HCT116 (cell line): ENCODE data around the gene NOL4L. TPM values are rescaled to one million over a fixed set of nuclear protein-coding genes. Genes with fewer than 3 reads are reported as not detected.

Experiments
- ATAC-seq: fragments of 200-7000 bp; cut with Tn5 transposase; 2 replicates; pipeline ENCODE4 v1.9.1; 2020; ENCODE audit warnings: mild to moderate bottlenecking, moderate library complexity
- BruUV-seq: library from RNA; stranded (reverse); fragments of 400-500 nt; replicated peaks from 2 replicates; lab custom pipeline; 2021; lab: Mats Ljungman, UMichigan
- CTCF ChIA-PET: fragments of 300-600 bp; sonication (Branson Sonifier 250); formaldehyde crosslinking; loops from one replicate; lab custom pipeline; 2021; ENCODE audit warnings: antibody characterized with exemption; lab: Charles Lee
- POLR2A ChIA-PET: fragments of 300-600, 350-600 bp; sonication (Branson Sonifier 250); formaldehyde crosslinking; loops from one replicate; lab custom pipeline; 2021; ENCODE audit warnings: antibody characterized with exemption; lab: Charles Lee
- RAD21 ChIA-PET, 2 experiments: fragments of 300-600 bp; sonication (Branson Sonifier 250); formaldehyde crosslinking; loops; one replicate each; lab custom pipeline; 2023; ENCODE audit warnings: low total read pairs in 2 of 2; ENCODE audit not compliant: uncharacterized antibody in 2 of 2, unreplicated experiment in 2 of 2, low non-redundant PET in 1 of 2; lab: Charles Lee
- DNase-seq: peaks from one replicate; pipeline ENCODE4 v3.0.0-alpha.2; 2010; ENCODE audit warnings: low read depth, low spot score
- H2AFZ ChIP-seq: fragments of 200-600 bp; shearing (Covaris generic), sonication (generic); 2 replicates; pipeline ENCODE4 v1.6.1; 2017; ENCODE audit warnings: low read depth, mixed run types, mixed read lengths, antibody characterized with exemption, low read length; ENCODE audit not compliant: poor library complexity, severe bottlenecking
- H3K27ac ChIP-seq: 2 replicates; pipeline ENCODE4 v1.5.1; 2012; ENCODE audit warnings: low read depth, low read length
- H3K27me3 ChIP-seq: fragments of 200-600 bp; sonication (generic); 2 replicates; pipeline ENCODE4 v1.6.1; 2016; ENCODE audit warnings: mixed run types, low read length, mixed read lengths; ENCODE audit not compliant: insufficient read depth
- H3K36me3 ChIP-seq, 2 experiments: fragments of 200-500 bp in 1 of 2; fragments of 200-600 bp in 1 of 2; sonication (Bioruptor generic) in 1 of 2; sonication (generic) in 1 of 2; 2 replicates each; pipeline versions ENCODE4 v1.5.1 to v1.6.1; 2014 to 2016; ENCODE audit warnings: low read length in 2 of 2, inconsistent platforms in 1 of 2, mixed read lengths in 1 of 2, mixed run types in 1 of 2; ENCODE audit not compliant: insufficient read depth in 2 of 2, control insufficient read depth in 1 of 2
- H3K4me1 ChIP-seq, 2 experiments: fragments of 200-600 bp in 1 of 2; sonication (generic) in 1 of 2; 2 replicates each; pipeline versions ENCODE4 v1.5.1 to v1.6.1; 2012 to 2017; ENCODE audit warnings: low read length in 2 of 2, inconsistent platforms in 1 of 2, mild to moderate bottlenecking in 1 of 2, mixed read lengths in 1 of 2, mixed run types in 1 of 2, moderate library complexity in 1 of 2; ENCODE audit not compliant: insufficient read depth in 2 of 2, control insufficient read depth in 1 of 2
- H3K4me2 ChIP-seq: fragments of 200-600 bp; sonication (generic); 2 replicates; pipeline ENCODE4 v1.6.1; 2017; ENCODE audit warnings: mixed run types, low read length, mixed read lengths
- H3K4me3 ChIP-seq, 2 experiments: fragments of 200-600 bp in 1 of 2; sonication (generic) in 1 of 2; replicated peaks in 1 of 2; 2 replicates each; pipeline ENCODE4 v1.5.1; 2011 to 2016; ENCODE audit warnings: low read length in 2 of 2, control low read depth in 1 of 2, low read depth in 1 of 2, mild to moderate bottlenecking in 1 of 2, mixed read lengths in 1 of 2, mixed run types in 1 of 2
- H3K79me2 ChIP-seq: fragments of 200-600 bp; sonication (generic); 2 replicates; pipeline ENCODE4 v1.6.1; 2017; ENCODE audit warnings: mild to moderate bottlenecking, mixed run types, low read length, moderate library complexity, mixed read lengths; ENCODE audit not compliant: insufficient read depth
- H3K9ac ChIP-seq: fragments of 200-600 bp; sonication (generic); 2 replicates; pipeline ENCODE4 v1.6.1; 2016; ENCODE audit warnings: low read length, mixed read lengths
- H3K9me2 ChIP-seq: fragments of 200-600 bp; sonication (generic), shearing (Covaris generic); 2 replicates; pipeline ENCODE4 v1.6.1; 2017; ENCODE audit warnings: mixed run types, mild to moderate bottlenecking, moderate library complexity; ENCODE audit not compliant: insufficient read depth
- H3K9me3 ChIP-seq, 2 experiments: fragments of 200-500 bp in 1 of 2; fragments of 200-600 bp in 1 of 2; sonication (Bioruptor generic) in 1 of 2; sonication (generic) in 1 of 2; 2 replicates each; pipeline ENCODE4 v1.6.1; 2014 to 2017; ENCODE audit warnings: low read length in 2 of 2, mixed read lengths in 2 of 2, inconsistent platforms in 1 of 2, low read depth in 1 of 2, mild to moderate bottlenecking in 1 of 2, mixed run types in 1 of 2, moderate library complexity in 1 of 2; ENCODE audit not compliant: control insufficient read depth in 1 of 2, insufficient read depth in 1 of 2
- H4K20me1 ChIP-seq: fragments of 200-600 bp; sonication (generic), shearing (Covaris generic); 2 replicates; pipeline ENCODE4 v1.6.1; 2017; ENCODE audit warnings: mixed run types, mild to moderate bottlenecking, moderate library complexity; ENCODE audit not compliant: insufficient read depth
- ATF3 ChIP-seq: IDR thresholded peaks from 2 replicates; pipeline ENCODE4 v1.6.1; 2012
- CBX3 ChIP-seq: IDR thresholded peaks from 2 replicates; pipeline ENCODE4 v1.6.1; 2012; ENCODE audit warnings: low read depth
- CEBPB ChIP-seq: IDR thresholded peaks from 2 replicates; pipeline ENCODE4 v1.6.1; 2012; ENCODE audit warnings: low read depth
- CTCF ChIP-seq, 3 experiments: fragments of 200-600 bp in 1 of 3; sonication (generic) in 1 of 3; IDR thresholded peaks in 2 of 3; conservative IDR thresholded peaks in 1 of 3; 2 replicates each; pipeline ENCODE4 v1.5.1; 2012 to 2017; ENCODE audit warnings: low read depth in 2 of 3, low read length in 2 of 3, antibody characterized with exemption in 1 of 3, borderline replicate concordance in 1 of 3, control low read depth in 1 of 3, mild to moderate bottlenecking in 1 of 3, mixed read lengths in 1 of 3, mixed run types in 1 of 3, moderate library complexity in 1 of 3; ENCODE audit not compliant: insufficient read depth in 1 of 3
- EGR1 ChIP-seq: IDR thresholded peaks from 2 replicates; pipeline ENCODE4 v1.6.1; 2012; ENCODE audit warnings: low read depth
- ELF1 ChIP-seq: IDR thresholded peaks from 2 replicates; pipeline ENCODE4 v1.6.1; 2012; ENCODE audit warnings: low read depth, borderline replicate concordance
- EZH2 ChIP-seq: fragments of 200-600 bp; sonication (generic); IDR thresholded peaks from 2 replicates; pipeline ENCODE4 v1.6.1; 2017; ENCODE audit warnings: antibody characterized with exemption, mixed run types
- EZH2phosphoT487 ChIP-seq: fragments of 200-600 bp; IDR thresholded peaks from 2 replicates; pipeline ENCODE4 v1.6.1; 2018; ENCODE audit warnings: antibody characterized with exemption, borderline replicate concordance
- FOSL1 ChIP-seq: IDR thresholded peaks from 2 replicates; pipeline ENCODE4 v1.6.1; 2012; ENCODE audit warnings: low read depth
- MAX ChIP-seq: IDR thresholded peaks from 2 replicates; pipeline ENCODE4 v1.6.1; 2012
- POLR2A ChIP-seq: IDR thresholded peaks from 2 replicates; pipeline ENCODE4 v1.7.0; 2011; ENCODE audit warnings: borderline replicate concordance; ENCODE audit not compliant: insufficient read depth, insufficient read length; ENCODE audit errors: extremely low read depth
- POLR2AphosphoS5 ChIP-seq: IDR thresholded peaks from 2 replicates; pipeline ENCODE4 v1.6.1; 2011; ENCODE audit warnings: mild to moderate bottlenecking, low read depth, low read length, moderate library complexity
- SIN3A ChIP-seq: IDR thresholded peaks from 2 replicates; pipeline ENCODE4 v1.6.1; 2012; ENCODE audit warnings: low read depth
- SP1 ChIP-seq: IDR thresholded peaks from 2 replicates; pipeline ENCODE4 v1.6.1; 2012; ENCODE audit warnings: low read depth
- SRF ChIP-seq: IDR thresholded peaks from 2 replicates; pipeline ENCODE4 v1.6.1; 2012; ENCODE audit warnings: low read depth
- TCF7L2 ChIP-seq: IDR thresholded peaks from 2 replicates; pipeline ENCODE4 v1.7.0; 2011; ENCODE audit warnings: borderline replicate concordance, inconsistent platforms; ENCODE audit not compliant: insufficient read depth, insufficient read length; ENCODE audit errors: extremely low read depth
- YY1 ChIP-seq: IDR thresholded peaks from 2 replicates; pipeline ENCODE4 v1.6.1; 2011; ENCODE audit warnings: low read length, low read depth, moderate library complexity, mild to moderate bottlenecking; ENCODE audit not compliant: insufficient replicate concordance; ENCODE audit errors: extremely low read depth
- ZBTB33 ChIP-seq: IDR thresholded peaks from 2 replicates; pipeline ENCODE4 v1.6.1; 2011; ENCODE audit warnings: mild to moderate bottlenecking, low read length, moderate library complexity; ENCODE audit not compliant: insufficient replicate concordance; ENCODE audit errors: extremely low read depth
- intact Hi-C: fragments of 100-400 bp; cut with micrococcal nuclease; formaldehyde crosslinking; loops from 2 replicates; pipeline ENCODE4 v1.10.0; 2022
- total RNA-seq: library from RNA; stranded (reverse); gene quantifications from one replicate; pipeline ENCODE4 v1.2.1, GENCODE V29; 2021; ENCODE audit not compliant: unreplicated experiment

The NOL4L gene
- total RNA-seq, 1 experiment from 2014 or later, result 5.9 TPM

- Histone ChIP-seq H3K27me3 (no peaks in the 10 kb centered on the region), H3K4me2 (no peak overlapping the region), H3K9ac (no peak overlapping the region), H3K9me2 (no peaks in the 10 kb centered on the region), H3K4me3 (no peak overlapping the region), H3K9me3 (no peaks in the 10 kb centered on the region), H3K4me1 (peaks cover 28 to 36% of the 10 kb centered on the region in 2 experiments), H4K20me1 (no peaks in the 10 kb centered on the region), H3K79me2 (no peaks in the 10 kb centered on the region), H2AFZ (no peak overlapping the region), H3K36me3 (no peaks in the 10 kb centered on the region), H3K27ac (no peak overlapping the region)
- RAD21 ChIA-PET, result no interaction called here
- CTCF ChIA-PET, result no interaction called here
- BruUV-seq, result no TSS peak
- intact Hi-C loops, result no loop called here
- TF ChIP-seq EGR1 (no peak), MAX (no peak), EZH2phosphoT487 (no peak), POLR2A (no peak), CEBPB (no peak), SRF (no peak), ZBTB33 (no peak), FOSL1 (no peak), ELF1 (no peak), CTCF (IDR thresholded peaks at IDR 0.05 in 2 of 3, conservative IDR thresholded peaks at IDR 0.05 in 1 of 3; ENCODE audit: borderline replicate concordance in 1 of 3, insufficient read depth in 1 of 3, low read depth in 2 of 3, low read length in 2 of 3) (no peak), YY1 (no peak), SP1 (no peak), ATF3 (no peak), CBX3 (no peak), EZH2 (no peak), POLR2AphosphoS5 (no peak), TCF7L2 (no peak), SIN3A (no peak)
- DNase-seq (no peak), ATAC-seq (no peak)
- POLR2A ChIA-PET, result no interaction called here
Measured at GRCh38 chr20:32567384-32568178, 17.6 kb downstream of the NOL4L start.
